SW480 (cell line): ENCODE results near the gene CARD8.
A peak's percentile ranks its signal among the peaks of the same experiment; 100 is the strongest.
"Not testable (repeated sequence)": the region's sequence is repeated elsewhere in the genome, so short reads cannot be mapped to it uniquely, and the experiment has no call there.

Experiments used
- DNase-seq: peaks from one replicate; pipeline ENCODE4 v3.0.0-alpha.2; 2016; ENCODE audit warnings: low spot score

CARD8 gene

DNA sequence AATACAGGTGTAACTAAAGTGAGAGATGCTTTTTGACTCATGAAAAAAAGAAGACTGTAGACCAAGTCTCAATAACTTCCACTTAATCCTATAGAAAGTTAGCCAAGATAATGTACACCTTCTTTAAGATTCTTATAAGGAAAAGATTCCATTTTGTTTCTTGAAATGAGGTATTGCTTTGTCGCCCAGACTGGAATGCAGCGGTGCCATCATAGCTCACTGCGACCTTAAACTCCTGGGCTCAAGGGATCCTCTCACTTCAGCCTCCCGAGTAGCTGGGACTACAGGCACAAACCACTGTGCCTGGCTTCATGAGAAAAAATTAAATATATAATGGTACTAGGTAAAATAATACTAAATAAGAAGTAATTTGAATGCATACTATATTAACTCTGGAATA, 3.3 kb upstream of the CARD8 start:
- DNase-seq: not testable (repeated sequence)

DNA sequence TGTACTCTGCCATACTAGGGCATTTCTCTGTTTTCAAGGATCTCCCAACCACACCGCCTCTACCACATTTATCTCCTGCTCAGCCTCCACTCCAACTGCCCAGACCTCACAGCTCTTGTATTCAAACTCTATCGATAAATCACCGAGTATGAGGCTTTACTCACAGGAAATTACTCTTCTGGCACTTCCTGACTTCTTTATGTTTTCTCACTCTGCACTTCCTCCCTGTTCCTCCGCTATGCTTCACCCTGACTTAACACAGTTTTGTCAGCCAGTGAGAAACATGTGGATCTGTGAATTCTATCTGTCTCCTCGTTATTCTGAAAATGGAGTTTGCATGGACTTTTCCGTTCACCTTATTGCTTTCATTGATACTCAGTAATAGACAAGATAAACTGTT, 2.6 kb upstream of the CARD8 start:
- DNase-seq: no peak

DNA sequence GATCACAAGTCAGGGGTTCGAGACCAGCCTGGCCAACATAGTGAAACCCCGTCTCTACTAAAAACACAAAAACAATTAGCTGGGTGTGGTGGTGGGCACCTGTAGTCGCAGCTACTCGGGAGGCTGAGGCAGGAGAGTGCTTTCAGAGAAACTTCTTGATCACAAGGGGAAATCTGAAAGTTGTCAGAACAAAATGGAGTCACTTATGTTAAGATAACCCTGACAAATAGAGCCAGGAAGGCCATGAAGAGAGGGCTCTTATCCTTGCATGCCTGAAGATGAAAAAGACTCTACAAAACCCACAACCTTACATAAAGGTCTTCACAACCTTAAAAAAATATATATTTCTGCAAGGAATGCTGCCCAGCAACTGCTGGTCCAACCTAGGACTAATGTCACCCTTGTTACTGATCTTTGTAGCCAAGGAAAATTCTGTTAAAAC, 1.2 kb downstream of the CARD8 start:
- no peak for DNase-seq

DNA sequence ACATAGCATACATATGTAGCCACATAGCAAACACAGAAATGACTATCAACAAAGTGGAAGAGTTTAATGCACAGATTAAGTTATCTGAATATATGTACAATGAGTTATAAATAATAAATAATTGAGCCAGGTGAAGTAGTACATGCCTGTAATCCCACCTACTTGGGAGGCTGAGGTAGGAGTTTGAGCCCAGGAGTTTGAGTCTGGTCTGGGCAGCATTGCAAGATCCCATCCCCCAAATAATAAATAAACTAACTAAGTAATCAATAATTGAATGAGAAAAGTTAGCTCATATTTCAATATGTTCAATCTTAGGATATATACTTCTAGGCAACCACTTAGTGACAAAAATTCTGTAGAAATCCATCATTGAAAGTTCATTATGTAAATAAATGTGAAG, 1.7 kb downstream of the CARD8 start:
- no peak for DNase-seq

DNA sequence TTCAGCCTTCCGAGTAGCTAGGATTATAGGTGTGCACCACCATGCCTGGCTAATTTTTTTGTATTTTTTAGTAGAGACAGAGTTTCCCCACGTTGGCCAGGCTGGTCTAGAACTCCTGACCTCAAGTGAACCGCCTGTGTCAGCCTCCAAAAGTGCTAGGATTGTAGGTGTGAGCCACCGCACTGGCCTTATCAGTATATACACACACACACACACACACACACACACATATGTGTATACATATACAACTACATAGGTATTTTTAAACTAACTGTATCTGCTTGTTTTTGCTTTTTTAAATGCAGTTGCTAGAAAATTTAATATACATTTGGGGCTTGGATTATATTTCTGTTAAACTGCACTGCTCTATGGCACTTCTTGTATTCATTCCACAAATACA, 3.1 kb downstream of the CARD8 start:
- no peak for DNase-seq

DNA sequence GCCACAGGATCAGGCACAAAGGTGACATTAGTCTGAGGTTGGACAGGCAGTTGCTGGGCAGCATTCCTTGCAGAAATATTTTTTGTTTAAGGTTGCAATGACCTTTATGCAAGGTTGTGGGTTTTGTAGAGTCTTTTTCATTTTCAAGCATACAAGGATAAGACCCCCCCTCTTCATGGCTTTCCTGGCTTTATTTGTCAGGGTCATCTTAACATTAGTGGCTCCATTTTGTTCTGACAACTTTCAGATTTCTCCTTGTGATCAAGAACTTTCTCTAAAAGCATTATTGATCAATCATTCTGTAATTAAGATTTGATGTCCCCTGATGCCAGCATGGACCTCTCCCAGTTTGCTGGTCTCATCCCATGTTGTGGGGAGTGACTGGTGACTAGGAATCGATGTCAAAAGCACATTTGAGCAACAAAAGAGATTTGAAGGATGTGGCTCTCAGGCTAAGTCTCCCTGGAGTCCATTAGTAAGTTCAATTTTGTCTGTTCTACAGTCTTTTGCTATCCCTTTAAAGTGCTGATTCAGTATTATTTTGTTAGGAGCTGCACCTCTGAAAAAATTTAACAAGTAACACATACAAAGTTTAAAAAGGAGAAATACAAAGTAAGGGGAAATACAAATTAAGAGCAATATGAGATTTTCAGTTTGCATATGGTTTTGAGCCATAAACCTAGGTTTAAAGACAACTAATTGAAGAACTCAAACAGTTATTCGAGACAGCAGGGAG, 5.3 kb downstream of the CARD8 start:
- no peak for DNase-seq

DNA sequence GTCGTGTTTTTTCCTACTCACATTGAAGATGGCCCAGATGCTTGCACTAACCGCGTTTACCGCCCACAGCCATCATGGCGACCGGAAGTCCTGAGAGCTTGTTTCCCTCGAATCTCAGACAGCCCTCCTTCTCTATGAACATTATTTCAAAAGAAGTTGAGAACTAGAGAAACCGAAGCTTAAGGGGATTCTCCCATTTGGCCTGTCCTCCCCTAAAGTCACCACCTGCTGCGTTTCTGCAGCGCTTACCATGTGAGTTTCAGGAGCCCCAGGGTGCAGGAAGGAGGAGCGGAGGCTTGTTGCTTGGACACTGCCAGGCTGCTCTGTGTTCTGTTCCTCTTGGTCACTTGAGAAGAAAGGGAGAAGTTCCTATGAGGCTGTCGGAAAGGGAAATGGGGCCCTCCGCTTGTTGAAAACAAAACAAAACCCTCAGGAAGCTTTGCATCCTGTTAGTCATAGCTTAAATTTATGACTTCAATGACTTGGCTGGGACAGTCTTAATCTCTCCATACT, 6.2 kb downstream of the CARD8 start:
- DNase-seq: no peak

DNA sequence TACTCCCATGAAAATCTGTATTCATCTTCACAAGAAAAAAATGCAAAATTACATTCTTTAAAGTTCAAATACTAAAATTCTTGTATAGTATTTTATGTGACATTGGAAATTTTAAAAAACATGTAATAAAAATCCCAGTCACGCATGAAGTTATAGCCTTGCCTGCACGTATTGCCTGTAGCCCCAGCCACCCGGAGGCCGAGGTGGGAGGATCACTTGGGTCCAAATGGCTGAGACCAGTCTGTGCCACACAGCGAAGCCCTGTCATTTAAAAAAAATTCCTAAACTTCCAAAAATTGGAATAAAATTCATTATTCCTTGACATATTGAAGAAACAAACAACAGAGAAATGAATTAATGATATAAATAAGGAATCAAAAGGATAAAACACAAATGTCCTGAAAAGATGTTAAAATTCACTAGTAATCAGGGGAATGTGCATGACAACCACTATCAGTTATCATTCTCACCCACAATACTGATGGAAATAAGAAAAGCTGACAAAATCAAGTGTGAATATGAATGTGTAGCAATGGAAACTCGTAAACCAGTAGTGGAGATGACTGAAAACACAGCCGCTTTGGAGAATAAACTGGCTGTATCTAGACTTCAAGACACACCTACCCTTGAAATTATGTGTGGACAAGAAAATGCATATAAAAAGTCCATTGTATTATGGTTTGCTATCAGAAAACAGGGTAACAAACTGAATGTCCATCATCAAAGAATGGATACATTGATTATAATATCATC, 7.5 kb downstream of the CARD8 start:
- no peak for DNase-seq

DNA sequence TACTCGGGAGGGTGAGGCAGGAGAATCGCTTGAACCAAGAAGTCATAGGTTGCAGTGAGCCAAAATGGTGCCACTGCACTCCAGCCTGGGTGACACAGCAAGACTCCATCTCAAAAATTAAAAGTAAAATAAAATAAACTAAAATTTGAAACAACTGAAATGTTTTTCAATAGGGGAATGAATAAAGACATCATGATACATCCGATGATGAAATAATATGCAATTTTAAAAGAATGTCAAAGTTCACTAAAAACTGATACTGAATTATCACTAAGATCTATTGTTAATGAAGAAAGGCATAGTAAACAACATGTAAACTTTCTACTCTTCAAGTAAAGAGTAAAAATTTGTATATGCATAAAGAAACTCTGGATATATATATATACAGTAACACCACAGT, 8.5 kb downstream of the CARD8 start:
- no peak for DNase-seq

DNA sequence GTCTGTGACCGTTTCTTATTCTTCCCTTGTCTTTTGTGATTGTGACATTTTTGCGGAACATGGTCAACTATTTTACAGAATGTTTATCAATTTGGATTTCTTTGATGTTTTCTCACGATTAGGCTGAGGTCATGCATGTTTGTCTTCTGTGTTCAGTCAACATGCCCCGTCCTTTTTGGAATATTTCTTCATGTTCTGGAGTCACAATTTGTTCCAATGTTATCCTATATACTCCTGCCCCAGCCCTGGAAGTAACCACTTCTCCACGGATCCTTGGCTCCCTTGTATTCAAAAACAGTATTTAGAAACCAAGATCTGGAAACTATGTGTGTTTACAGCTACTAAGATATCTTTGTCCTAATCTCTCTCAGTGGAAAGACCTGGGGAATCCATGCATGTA, 9.6 kb downstream of the CARD8 start:
- DNase-seq: no peak

DNA sequence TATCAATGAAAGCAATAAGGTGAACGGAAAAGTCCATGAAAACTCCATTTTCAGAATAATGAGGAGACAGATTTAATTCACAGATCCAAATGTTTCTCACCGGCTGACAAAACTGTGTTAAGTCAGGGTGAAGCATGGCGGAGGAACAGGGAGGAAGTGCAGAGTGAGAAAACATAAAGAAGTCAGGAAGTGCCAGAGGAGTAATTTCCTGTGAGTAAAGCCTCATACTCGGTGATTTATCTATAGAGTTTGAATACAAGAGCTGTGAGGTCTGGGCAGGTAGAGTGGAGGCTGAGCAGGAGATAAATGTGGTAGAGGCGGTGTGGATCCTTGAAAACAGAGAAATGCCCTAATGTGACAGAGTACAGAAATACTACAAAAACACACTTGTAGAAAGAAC, 11.4 kb downstream of the CARD8 start:
- DNase-seq: no peak

DNA sequence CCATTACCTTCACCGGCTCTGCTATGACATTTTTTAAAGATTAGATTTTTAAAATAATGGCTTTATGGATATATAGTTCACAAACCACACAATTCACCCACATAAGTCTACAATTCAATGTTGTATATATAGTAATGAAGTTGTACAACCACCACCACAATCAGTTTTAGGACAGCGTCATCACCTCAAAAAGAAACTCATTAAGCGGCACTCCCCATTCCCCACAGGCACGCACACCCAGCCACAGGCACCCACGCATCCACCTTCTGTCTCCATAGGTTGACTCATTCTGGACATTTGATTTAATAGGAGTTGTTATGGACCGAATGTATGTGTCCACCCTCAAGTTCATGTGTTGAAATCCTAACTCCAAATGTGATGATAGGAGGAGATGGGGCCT, 13.9 kb downstream of the CARD8 start:
- peak; percentile 94 for DNase-seq

DNA sequence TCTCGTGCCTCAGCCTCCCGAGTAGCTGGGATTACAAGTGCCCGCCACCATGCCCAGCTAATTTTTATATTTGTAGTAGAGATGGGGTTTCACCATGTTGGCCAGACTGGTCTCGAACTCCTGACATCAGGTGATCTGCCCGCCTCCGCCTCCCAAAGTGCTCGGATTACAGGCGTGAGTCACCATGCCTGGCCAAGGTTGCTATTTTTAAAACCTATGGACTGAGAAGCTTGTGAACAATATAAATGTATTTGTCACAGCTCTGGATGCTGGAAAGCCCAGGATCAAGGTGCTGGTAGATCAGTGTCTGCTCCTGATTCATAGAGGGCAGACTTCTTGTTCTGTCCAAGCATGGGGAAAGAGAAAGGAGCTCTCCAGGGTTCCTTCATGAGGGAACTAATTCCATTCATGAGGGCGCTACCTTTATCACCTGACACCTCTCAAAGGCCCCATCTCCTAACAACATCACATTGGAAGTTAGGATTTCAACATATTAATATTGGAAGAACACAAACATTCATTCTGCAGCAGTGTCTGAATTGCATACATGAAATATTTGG, 16.1 kb downstream of the CARD8 start:
- DNase-seq: no peak

DNA sequence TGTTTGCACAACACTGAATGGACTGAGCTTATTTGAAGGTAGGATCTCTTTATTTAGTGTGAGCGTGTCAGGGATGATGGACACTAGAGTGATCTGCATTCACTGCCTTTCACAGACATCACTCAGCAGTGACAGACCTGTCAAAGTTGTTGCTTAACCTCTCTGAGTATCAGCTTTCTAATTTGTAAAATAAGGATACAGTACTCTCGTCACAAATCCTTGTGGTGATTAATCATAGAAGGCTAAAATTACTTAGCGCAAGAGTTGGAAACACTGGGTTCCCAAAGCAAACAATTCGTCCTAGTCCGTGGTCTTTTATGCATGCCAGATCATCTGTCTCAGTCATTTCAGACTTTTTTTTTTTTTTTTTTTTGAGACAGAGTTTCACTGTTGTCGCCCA, 16.6 kb downstream of the CARD8 start:
- no peak for DNase-seq

DNA sequence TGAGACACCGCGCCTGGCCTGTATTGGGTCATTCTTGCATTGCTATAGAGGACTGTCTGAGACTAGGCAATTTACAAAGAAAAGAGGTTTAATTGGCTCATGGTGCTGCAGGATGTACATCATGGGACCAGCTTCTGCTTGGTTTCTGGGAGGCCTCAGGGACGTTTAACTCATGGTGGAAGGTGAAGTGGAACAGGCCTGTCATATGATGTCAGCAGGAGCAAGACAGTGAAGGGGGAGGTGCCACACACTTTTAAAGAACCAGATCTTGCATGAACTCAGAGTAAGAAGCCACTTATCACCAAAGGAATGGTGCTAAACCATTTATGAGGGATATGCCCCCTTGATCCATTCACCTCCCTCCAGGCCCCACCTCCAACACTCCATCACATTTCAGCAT, 18.7 kb downstream of the CARD8 start:
- no peak for DNase-seq

DNA sequence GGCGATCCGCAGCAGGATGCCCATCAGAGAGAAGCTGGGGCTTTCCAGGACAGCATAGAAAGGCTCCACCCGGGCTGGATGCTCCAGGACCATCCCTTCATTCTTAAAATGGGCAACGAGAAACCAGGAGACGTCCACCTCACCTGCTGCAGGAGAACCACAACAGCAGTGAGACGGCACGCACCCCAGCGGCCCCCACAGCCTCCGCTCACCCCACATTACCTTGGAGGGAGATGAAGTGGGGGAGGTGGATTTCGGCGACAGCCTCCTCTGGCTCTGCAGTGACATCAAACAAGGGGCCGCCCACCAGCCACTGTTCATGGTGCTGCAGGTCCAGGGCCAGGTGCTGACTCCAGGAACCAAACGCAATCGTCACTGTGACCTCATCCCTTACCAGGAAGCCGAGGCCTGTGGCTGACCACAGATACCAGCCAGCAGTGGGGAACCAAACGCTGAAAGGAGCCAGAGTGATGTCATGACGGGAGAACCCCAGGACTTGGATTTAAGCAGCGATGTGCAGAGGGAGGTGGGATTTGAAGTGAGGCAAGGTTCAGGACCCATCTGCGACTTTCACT, 25.1 kb downstream of the CARD8 start:
- DNase-seq: no peak

DNA sequence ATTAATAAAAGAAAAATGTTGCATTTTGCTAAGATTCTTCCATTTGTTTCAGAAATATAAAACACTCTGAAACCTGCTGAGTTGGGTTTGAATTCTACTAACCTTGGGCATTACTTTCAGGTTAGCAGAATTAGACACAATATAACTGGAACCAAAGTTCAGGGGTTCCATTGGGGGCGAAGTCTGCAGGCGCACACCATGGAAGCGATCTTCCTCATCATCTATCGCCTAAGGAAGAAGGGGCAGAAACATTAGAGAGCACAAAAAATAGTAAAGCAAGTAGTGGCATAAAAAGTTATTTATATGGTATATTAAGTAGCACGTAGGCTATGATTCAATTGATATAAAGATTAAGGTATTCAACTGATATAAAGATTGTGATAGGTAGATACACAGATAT, 34.1 kb downstream of the CARD8 start:
- DNase-seq: no peak

DNA sequence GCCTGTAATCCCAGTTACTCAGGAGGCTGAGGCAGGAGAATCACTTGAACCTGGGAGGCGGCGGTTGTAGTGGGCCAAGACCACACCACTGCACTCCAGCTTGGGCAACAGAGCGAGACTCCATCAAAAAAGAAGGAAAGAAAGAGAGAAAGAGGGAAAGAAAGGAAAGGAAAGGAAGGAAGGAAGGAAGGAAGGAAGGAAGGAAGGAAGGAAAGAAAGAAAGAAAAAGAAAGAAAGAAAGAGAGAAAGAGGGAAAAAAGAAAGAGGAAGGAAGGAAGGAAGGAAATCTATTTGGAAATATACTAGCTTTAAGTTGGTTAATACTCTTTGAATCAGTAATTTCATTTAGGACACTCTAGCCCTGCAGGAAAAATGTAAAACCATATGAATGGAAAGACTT, 34.9 kb downstream of the CARD8 start:
- not testable (repeated sequence) for DNase-seq

DNA sequence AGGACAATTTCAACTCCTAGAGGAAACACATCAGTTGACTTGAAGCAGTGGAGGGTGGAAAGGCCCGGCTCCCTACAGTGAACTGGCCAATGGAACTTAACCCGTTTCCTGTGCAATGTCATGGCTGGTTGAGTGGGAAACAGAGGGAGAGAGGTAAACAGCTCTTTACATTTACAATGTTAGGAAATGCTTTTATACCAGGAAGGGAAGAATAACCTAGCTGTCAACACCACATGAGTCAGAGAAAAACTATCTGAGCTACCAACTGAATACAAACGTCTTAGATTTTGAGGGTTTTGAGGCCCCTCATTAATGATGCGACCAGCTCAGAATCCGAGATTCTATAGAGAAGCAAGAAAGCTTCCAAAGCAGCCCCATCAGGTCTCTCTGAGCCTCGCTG, 36.7 kb downstream of the CARD8 start:
- no peak for DNase-seq

DNA sequence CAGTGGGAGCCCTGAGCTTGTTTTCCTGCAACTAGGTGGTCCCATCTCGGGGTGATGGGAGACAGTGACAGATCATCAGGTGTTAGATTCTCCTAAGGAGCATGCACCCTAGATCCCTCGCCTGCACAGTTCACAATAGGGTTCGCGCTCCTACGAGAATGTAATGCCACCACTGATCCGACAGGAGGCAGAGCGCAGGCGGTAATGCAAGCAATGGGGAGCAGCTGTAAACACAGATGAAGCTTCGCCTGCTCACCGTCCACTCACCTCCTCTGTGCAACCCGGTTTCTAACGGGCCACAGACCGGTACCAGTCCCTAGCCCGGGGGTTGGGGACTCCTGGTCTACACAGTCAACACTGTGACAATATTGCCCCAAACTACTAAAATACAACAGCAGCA, 38.8 kb downstream of the CARD8 start:
- DNase-seq: no peak

DNA sequence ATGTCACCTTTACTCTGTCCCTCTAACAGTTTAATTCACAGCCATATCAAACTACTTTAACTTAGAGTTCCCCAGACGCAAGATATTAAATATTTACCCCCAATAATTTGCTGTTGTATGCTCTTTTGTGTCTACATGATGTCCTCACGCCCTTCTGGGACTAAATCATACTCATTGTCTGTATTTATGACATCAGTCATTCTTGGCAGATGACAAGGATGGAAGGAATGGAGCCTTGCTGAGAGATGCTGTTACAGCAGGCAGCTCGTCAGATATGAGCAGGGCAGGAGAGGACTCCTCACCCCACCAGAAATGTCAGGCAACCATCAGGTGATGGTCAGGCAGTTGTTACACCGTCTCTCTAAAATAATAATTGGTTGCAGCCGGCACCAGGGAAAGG, 41.8 kb downstream of the CARD8 start:
- DNase-seq: no peak

DNA sequence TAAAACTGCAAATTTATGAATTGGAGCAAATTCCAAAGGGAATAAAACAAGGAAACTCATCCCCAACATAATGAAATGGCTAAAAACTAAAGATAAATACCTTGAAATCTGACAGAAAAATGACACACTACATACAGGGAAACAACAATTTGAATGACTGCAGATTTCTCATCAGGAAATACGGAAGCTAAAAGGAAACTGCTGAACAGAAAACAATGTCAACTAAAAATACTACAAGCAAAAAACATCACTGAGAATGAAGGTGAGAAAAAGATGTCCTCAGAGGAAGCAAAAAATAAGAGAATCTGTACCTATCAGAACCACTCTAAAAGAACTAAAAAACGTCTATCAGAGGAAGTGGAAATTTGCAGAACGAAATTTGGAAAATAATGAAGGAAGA, 45.7 kb downstream of the CARD8 start:
- no peak for DNase-seq
